ENCODE measurements around the gene SDK1. TPM values are rescaled to one million over a fixed set of nuclear protein-coding genes. Genes with fewer than 3 reads are reported as not detected.

The SDK1 gene
- total RNA-seq, 1 donor from 2014 or later: 225 TPM

DNA sequence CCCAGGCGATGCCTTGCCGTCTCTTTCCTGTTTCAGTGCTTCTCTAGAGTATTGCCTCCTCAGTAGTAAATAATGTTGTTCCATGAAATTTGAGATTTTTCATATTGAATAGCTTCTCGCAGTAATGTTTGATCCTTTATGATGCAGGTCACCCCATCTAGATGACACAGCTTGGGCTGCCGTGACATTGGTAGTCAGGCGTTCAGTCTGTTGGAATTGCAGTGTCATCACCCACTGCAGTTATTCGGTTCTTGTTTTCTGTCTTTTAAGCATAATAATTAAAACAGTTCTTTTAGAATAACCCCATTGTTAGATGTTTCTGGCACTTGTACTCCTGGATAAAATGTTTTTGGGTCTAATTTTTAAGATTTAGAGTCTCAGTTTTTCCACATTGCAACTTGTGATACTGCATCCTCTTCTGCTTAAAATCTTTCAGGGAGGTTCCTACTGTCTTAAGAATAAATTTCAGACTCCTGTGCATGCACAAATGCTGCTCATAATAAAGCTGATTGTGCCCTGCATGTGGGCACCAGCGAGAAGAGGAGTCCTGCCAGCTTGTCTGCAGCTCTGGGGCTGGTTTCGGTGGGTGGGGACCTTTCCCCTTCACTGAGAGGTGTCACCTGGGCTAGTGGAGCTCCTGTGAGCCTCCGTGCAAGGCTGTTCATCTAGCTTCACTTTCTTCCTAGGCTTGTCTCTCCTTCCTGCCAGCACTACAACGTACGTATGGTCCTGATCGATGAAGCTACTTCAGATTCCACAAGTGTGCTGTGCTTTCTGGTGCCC is 44.8 kb downstream of the SDK1 start:
- peaks cover 11% of the 10 kb centered on the region for H3K4me1 Mint-ChIP-seq (ENCODE audit: low read depth, unreplicated experiment)
- H3K27ac Mint-ChIP-seq (ENCODE audit: unreplicated experiment): no peak overlapping the region
- H3K36me3 Mint-ChIP-seq (ENCODE audit: unreplicated experiment): peaks cover 4% of the 10 kb centered on the region
- no peaks in the 10 kb centered on the region for H3K27me3 Mint-ChIP-seq (ENCODE audit: unreplicated experiment)
- TF ChIP-seq, protein P1, sequence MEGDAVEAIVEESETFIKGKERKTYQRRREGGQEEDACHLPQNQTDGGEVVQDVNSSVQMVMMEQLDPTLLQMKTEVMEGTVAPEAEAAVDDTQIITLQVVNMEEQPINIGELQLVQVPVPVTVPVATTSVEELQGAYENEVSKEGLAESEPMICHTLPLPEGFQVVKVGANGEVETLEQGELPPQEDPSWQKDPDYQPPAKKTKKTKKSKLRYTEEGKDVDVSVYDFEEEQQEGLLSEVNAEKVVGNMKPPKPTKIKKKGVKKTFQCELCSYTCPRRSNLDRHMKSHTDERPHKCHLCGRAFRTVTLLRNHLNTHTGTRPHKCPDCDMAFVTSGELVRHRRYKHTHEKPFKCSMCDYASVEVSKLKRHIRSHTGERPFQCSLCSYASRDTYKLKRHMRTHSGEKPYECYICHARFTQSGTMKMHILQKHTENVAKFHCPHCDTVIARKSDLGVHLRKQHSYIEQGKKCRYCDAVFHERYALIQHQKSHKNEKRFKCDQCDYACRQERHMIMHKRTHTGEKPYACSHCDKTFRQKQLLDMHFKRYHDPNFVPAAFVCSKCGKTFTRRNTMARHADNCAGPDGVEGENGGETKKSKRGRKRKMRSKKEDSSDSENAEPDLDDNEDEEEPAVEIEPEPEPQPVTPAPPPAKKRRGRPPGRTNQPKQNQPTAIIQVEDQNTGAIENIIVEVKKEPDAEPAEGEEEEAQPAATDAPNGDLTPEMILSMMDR (IDR thresholded peaks at IDR 0.05; ENCODE audit: partially characterized antibody, unreplicated experiment): no peak
- H3K9me3 Mint-ChIP-seq (ENCODE audit: unreplicated experiment): peaks cover 3% of the 10 kb centered on the region
- no peak overlapping the region for H3K4me3 Mint-ChIP-seq (ENCODE audit: unreplicated experiment)
- no peak for DNase-seq

DNA sequence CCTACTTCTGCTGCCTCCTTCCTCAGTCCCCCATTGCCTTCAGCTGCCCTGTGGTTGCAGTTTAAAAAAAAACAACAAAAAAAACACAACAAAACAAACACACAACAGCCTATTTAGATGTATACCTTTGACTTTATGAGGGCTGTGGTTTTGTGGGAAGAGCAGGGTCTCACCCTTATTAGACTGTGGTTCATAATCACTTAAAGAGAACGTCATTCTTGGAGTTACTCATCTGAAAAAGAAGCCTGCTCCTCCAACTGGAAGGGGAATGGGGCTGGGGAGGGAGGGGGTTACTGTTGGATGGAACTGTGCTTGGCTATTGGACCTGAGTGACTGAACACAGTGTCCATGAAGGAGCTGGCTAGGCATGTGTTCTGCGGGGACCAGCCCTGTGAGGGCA is 48.1 kb downstream of the SDK1 start:
- no peaks in the 10 kb centered on the region for H3K9me3 Mint-ChIP-seq (ENCODE audit: unreplicated experiment)
- no peaks in the 10 kb centered on the region for H3K27me3 Mint-ChIP-seq (ENCODE audit: unreplicated experiment)

DNA sequence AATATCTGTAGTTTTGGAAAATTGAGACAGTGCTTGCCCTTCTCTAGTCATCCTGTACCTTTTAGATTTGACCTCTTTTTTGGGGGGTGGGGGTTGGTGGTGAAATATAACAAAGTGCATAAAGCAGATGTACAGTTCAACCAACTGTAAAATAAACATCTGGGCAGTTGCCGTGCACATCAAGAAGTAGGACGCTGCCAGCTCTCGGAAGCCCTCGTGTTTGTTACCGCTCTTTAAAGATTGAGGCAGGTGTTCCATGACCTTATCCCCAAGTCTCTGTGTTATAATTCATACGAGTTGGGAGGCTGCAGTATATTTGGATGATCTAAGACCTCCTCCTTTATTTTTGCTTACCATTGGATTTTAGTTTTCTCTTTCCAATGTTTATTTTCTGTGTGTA is 55.1 kb downstream of the SDK1 start:
- Mint-ChIP-seq H3K27ac (ENCODE audit: unreplicated experiment) (no peak overlapping the region), H3K4me1 (ENCODE audit: low read depth, unreplicated experiment) (peaks cover 30% of the 10 kb centered on the region), H3K9me3 (ENCODE audit: unreplicated experiment) (no peaks in the 10 kb centered on the region), H3K4me3 (ENCODE audit: unreplicated experiment) (no peak overlapping the region), H3K36me3 (ENCODE audit: unreplicated experiment) (no peaks in the 10 kb centered on the region), H3K27me3 (ENCODE audit: unreplicated experiment) (no peaks in the 10 kb centered on the region)
- DNase-seq: no peak
- TF ChIP-seq, protein P1 (IDR thresholded peaks at IDR 0.05; ENCODE audit: partially characterized antibody, unreplicated experiment): no peak

More for the DNA sequence above, 48.1 kb downstream of the SDK1 start:
- H3K36me3 Mint-ChIP-seq (ENCODE audit: unreplicated experiment): peaks cover 4% of the 10 kb centered on the region
- DNase-seq: no peak
- H3K27ac Mint-ChIP-seq (ENCODE audit: unreplicated experiment): no peak overlapping the region
- TF ChIP-seq, protein P1 (IDR thresholded peaks at IDR 0.05; ENCODE audit: partially characterized antibody, unreplicated experiment): no peak
- no peak overlapping the region for H3K4me3 Mint-ChIP-seq (ENCODE audit: unreplicated experiment)
- peaks cover 24% of the 10 kb centered on the region for H3K4me1 Mint-ChIP-seq (ENCODE audit: low read depth, unreplicated experiment)

DNA sequence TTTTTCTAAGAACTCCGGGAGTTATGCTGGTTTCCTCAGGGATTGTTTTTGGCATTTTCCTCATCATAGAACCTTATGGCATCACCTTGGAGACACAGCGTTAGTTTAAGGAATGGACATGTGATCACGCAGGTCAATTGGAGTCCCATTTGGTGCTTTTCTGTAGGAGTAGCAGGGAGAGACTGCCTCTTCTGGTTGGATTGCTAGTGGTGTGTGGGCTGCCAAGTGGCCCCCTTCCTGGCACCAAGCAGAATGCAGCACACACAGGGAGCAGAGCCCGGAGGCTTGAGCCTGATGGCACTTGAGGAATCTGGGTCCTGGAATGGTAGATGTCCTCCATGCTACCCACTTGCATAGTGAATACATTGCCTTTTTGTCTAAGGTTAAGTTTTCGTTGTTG is 57.9 kb downstream of the SDK1 start:
- H3K27ac Mint-ChIP-seq (ENCODE audit: unreplicated experiment): no peak overlapping the region
- no peaks in the 10 kb centered on the region for H3K27me3 Mint-ChIP-seq (ENCODE audit: unreplicated experiment)
- no peaks in the 10 kb centered on the region for H3K36me3 Mint-ChIP-seq (ENCODE audit: unreplicated experiment)
- TF ChIP-seq, protein P1 (IDR thresholded peaks at IDR 0.05; ENCODE audit: partially characterized antibody, unreplicated experiment): no peak
- no peaks in the 10 kb centered on the region for H3K9me3 Mint-ChIP-seq (ENCODE audit: unreplicated experiment)
- peaks cover 23% of the 10 kb centered on the region for H3K4me1 Mint-ChIP-seq (ENCODE audit: low read depth, unreplicated experiment)
- H3K4me3 Mint-ChIP-seq (ENCODE audit: unreplicated experiment): no peak overlapping the region
- DNase-seq: no peak

DNA sequence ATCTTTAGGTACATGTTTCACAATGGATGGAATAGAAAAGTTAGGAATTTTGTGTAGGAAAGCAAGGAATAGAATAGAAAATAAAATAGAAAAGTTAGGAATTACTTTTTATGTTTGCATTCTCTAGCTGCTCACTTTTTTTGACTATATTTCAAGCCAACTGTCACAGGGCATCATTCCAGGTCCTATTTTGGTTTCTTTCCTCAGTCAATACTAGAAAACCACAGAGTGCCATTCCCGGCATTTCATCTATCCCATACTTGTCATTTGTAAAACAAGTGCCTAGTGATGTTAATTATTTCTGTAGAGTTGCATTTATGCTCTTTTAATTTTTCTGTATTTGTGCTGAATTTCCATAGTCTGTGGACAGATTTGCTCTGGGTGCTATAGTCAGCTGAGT is 66.2 kb downstream of the SDK1 start:
- H3K4me3 Mint-ChIP-seq (ENCODE audit: unreplicated experiment): no peak overlapping the region
- no peak for DNase-seq
- peak overlapping the region; percentile 5 for H3K27ac Mint-ChIP-seq (ENCODE audit: unreplicated experiment)
- peaks cover 18% of the 10 kb centered on the region for H3K9me3 Mint-ChIP-seq (ENCODE audit: unreplicated experiment)
- TF ChIP-seq, protein P1 (IDR thresholded peaks at IDR 0.05; ENCODE audit: partially characterized antibody, unreplicated experiment): no peak
- H3K36me3 Mint-ChIP-seq (ENCODE audit: unreplicated experiment): peaks cover 7% of the 10 kb centered on the region
- peaks cover 49% of the 10 kb centered on the region for H3K4me1 Mint-ChIP-seq (ENCODE audit: low read depth, unreplicated experiment)
- peaks cover 10% of the 10 kb centered on the region for H3K27me3 Mint-ChIP-seq (ENCODE audit: unreplicated experiment)
